Liver (tissue), 9 donors: ENCODE data around the gene YIPF1. TPM values are rescaled to one million over a fixed set of nuclear protein-coding genes. Genes with fewer than 3 reads are reported as not detected.

ENCODE experiments used
- DNase-seq: peaks from one replicate; pipeline ENCODE4 v3.0.0-alpha.2; 2017; ENCODE audit warnings: low spot score
- H3K27ac ChIP-seq, 2 donors: one replicate each; pipeline ENCODE4 v1.7.0; 2013; ENCODE audit warnings: inconsistent platforms in 2 of 2, low read length in 2 of 2, control low read depth in 1 of 2, low read depth in 1 of 2, mild to moderate bottlenecking in 1 of 2
- H3K27me3 ChIP-seq, 4 donors: one replicate each; pipeline versions ENCODE4 v1.6.1 to v1.7.0; 2013; ENCODE audit warnings: low read length in 3 of 4, inconsistent platforms in 1 of 4, mild to moderate bottlenecking in 1 of 4, moderate library complexity in 1 of 4; ENCODE audit not compliant: control insufficient read depth in 4 of 4, insufficient read depth in 4 of 4
- H3K36me3 ChIP-seq, 4 donors: one replicate each; pipeline versions ENCODE4 v1.6.1 to v1.7.0; 2013; ENCODE audit warnings: low read length in 3 of 4, mild to moderate bottlenecking in 3 of 4, low read depth in 1 of 4, moderate library complexity in 1 of 4; ENCODE audit not compliant: control insufficient read depth in 4 of 4, insufficient read depth in 3 of 4
- H3K4me1 ChIP-seq, 4 donors: one replicate each; pipeline versions ENCODE4 v1.6.1 to v1.7.0; 2013; ENCODE audit warnings: low read length in 3 of 4, mild to moderate bottlenecking in 3 of 4, moderate library complexity in 1 of 4; ENCODE audit not compliant: control insufficient read depth in 4 of 4, insufficient read depth in 4 of 4
- H3K4me3 ChIP-seq, 3 donors: one replicate each; pipeline versions ENCODE4 v1.6.1 to v1.7.0; 2013; ENCODE audit warnings: low read length in 3 of 3, control low read depth in 1 of 3, low read depth in 1 of 3, mild to moderate bottlenecking in 1 of 3
- H3K9ac ChIP-seq, 2 donors: one replicate each; pipeline ENCODE4 v1.7.0; 2013; ENCODE audit warnings: low read length in 2 of 2, mild to moderate bottlenecking in 2 of 2, moderate library complexity in 2 of 2, control low read depth in 1 of 2, low read depth in 1 of 2
- H3K9me3 ChIP-seq, 4 donors: one replicate each; pipeline versions ENCODE4 v1.6.1 to v1.7.0; 2013; ENCODE audit warnings: low read length in 3 of 4; ENCODE audit not compliant: control insufficient read depth in 4 of 4
- EGR1 ChIP-seq, 2 donors: IDR thresholded peaks; 2 replicates each; pipeline ENCODE4 v1.6.1; 2016 to 2018; ENCODE audit warnings: antibody characterized with exemption in 2 of 2, low read depth in 2 of 2
- FOXA1 ChIP-seq: IDR thresholded peaks from 2 replicates; pipeline ENCODE4 v1.6.1; 2016; ENCODE audit warnings: antibody characterized with exemption
- FOXA2 ChIP-seq: IDR thresholded peaks from 2 replicates; pipeline ENCODE4 v1.6.1; 2016; ENCODE audit warnings: antibody characterized with exemption
- GABPA ChIP-seq, 2 donors: IDR thresholded peaks in 1 of 2; conservative IDR thresholded peaks in 1 of 2; 2 replicates each; pipeline ENCODE4 v1.6.1; 2016; ENCODE audit warnings: antibody characterized with exemption in 2 of 2, mild to moderate bottlenecking in 1 of 2, moderate library complexity in 1 of 2
- HNF4A ChIP-seq, 2 donors: conservative IDR thresholded peaks; 2 replicates each; pipeline ENCODE4 v1.6.1; 2016; ENCODE audit warnings: antibody characterized with exemption in 2 of 2, mild to moderate bottlenecking in 2 of 2
- HNF4G ChIP-seq: IDR thresholded peaks from 2 replicates; pipeline ENCODE4 v1.6.1; 2016; ENCODE audit warnings: antibody characterized with exemption
- JUND ChIP-seq, 2 donors: IDR thresholded peaks; 2 replicates each; pipeline ENCODE4 v1.6.1; 2016; ENCODE audit warnings: antibody characterized with exemption in 2 of 2
- NR2F2 ChIP-seq: IDR thresholded peaks from 2 replicates; pipeline ENCODE4 v1.6.1; 2016; ENCODE audit warnings: antibody characterized with exemption
- RAD21 ChIP-seq, 2 donors: IDR thresholded peaks; 2 replicates each; pipeline ENCODE4 v1.6.1; 2016; ENCODE audit warnings: antibody characterized with exemption in 2 of 2, mild to moderate bottlenecking in 2 of 2
- REST ChIP-seq: IDR thresholded peaks from 2 replicates; pipeline ENCODE4 v1.6.1; 2016; ENCODE audit warnings: antibody characterized with exemption, mild to moderate bottlenecking
- RXRA ChIP-seq, 2 donors: IDR thresholded peaks; 2 replicates each; pipeline ENCODE4 v1.6.1; 2017 to 2018; ENCODE audit warnings: antibody characterized with exemption in 2 of 2, mild to moderate bottlenecking in 1 of 2
- SP1 ChIP-seq: IDR thresholded peaks from 2 replicates; pipeline ENCODE4 v1.6.1; 2018; ENCODE audit warnings: antibody characterized with exemption, mild to moderate bottlenecking
- TAF1 ChIP-seq: conservative IDR thresholded peaks from 2 replicates; pipeline ENCODE4 v1.6.1; 2016; ENCODE audit warnings: antibody characterized with exemption, mild to moderate bottlenecking
- YY1 ChIP-seq: IDR thresholded peaks from 2 replicates; pipeline ENCODE4 v1.6.1; 2016; ENCODE audit warnings: antibody characterized with exemption, mild to moderate bottlenecking
- whole genome bisulfite sequencing: extraction: QIAGEN DNeasy Blood & Tissue Kit; methylation state at CpG from one replicate; pipeline ENCODE4 v1.1.7; 2013; 5-methylcytosine and 5-hydroxymethylcytosine counted together
- polyA plus RNA-seq, 2 donors: library from polyadenylated mRNA; stranded (reverse) in 1 of 2; unstranded in 1 of 2; fragments of 200-250 nt in 1 of 2; fragments of >200 nt in 1 of 2; fragmentation: Nextera tagmentation in 1 of 2; extraction: Ambion mirVana in 1 of 2; gene quantifications; one replicate each; pipeline versions ENCODE4 v1.2.1 to v1.2.3, GENCODE V29; 2013 to 2015
- total RNA-seq, 2 donors: library from RNA; depleted of rRNA; stranded (reverse); fragments of >200 nt; gene quantifications; one replicate each; pipeline ENCODE4 v1.2.3, GENCODE V29; 2014
- TF ChIP-seq, protein P1 (sequence below): IDR thresholded peaks from 2 replicates; pipeline ENCODE4 v1.6.1; 2016; ENCODE audit warnings: antibody characterized with exemption
- TF ChIP-seq, protein P2 (sequence below): fragments of 150-350 bp; IDR thresholded peaks from 2 replicates; pipeline ENCODE4 v1.5.1; 2017; ENCODE audit warnings: improper control_type of control experiment, low read depth, low read length; ENCODE audit not compliant: missing input control
- TF ChIP-seq, protein P3 (sequence below): IDR thresholded peaks from 2 replicates; pipeline ENCODE4 v1.6.1; 2016; ENCODE audit warnings: antibody characterized with exemption
- TF ChIP-seq, protein P4 (sequence below): IDR thresholded peaks from 2 replicates; pipeline ENCODE4 v1.6.1; 2016; ENCODE audit warnings: antibody characterized with exemption
- donor health status: healthy.
- donor health status: healthy.
- donor health status: healthy.
- donor health status: healthy.
- donor health status: healthy.

Gene YIPF1
- total and polyA plus RNA-seq, 4 donors = 19.9 to 29.6 (median 28.1) TPM

GRCh38 chr1:53811414-53811851, 78.2 kb downstream of the YIPF1 start:
- Histone ChIP-seq H3K4me3 (no peak overlapping the region), H3K9ac (no peak overlapping the region), H3K36me3 (peaks cover 0 to 4% (median 0%) of the 10 kb centered on the region in 4 donors), H3K27me3 (no peaks in the 10 kb centered on the region), H3K9me3 (no peaks in the 10 kb centered on the region), H3K27ac (no peak overlapping the region), H3K4me1 (no peaks in the 10 kb centered on the region)
- WGBS = 98% methylated on average over 4 of the region's 4 CpGs
- TF ChIP-seq, protein P1, sequence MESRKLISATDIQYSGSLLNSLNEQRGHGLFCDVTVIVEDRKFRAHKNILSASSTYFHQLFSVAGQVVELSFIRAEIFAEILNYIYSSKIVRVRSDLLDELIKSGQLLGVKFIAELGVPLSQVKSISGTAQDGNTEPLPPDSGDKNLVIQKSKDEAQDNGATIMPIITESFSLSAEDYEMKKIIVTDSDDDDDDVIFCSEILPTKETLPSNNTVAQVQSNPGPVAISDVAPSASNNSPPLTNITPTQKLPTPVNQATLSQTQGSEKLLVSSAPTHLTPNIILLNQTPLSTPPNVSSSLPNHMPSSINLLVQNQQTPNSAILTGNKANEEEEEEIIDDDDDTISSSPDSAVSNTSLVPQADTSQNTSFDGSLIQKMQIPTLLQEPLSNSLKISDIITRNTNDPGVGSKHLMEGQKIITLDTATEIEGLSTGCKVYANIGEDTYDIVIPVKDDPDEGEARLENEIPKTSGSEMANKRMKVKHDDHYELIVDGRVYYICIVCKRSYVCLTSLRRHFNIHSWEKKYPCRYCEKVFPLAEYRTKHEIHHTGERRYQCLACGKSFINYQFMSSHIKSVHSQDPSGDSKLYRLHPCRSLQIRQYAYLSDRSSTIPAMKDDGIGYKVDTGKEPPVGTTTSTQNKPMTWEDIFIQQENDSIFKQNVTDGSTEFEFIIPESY = no peak
- TF ChIP-seq GABPA (IDR thresholded peaks at IDR 0.05 in 1 of 2, conservative IDR thresholded peaks at IDR 0.05 in 1 of 2) (no peak), NR2F2 (no peak), RXRA (IDR thresholded peaks at IDR 0.05) (no peak), HNF4A (conservative IDR thresholded peaks at IDR 0.05) (no peak), HNF4G (no peak), JUND (IDR thresholded peaks at IDR 0.05) (no peak), RAD21 (IDR thresholded peaks at IDR 0.05) (no peak), REST (no peak), EGR1 (IDR thresholded peaks at IDR 0.05; ENCODE audit: low read depth in 2 of 2) (no peak), FOXA2 (no peak), FOXA1 (no peak), YY1 (no peak), TAF1 (no peak), SP1 (no peak)
- TF ChIP-seq, protein P2, sequence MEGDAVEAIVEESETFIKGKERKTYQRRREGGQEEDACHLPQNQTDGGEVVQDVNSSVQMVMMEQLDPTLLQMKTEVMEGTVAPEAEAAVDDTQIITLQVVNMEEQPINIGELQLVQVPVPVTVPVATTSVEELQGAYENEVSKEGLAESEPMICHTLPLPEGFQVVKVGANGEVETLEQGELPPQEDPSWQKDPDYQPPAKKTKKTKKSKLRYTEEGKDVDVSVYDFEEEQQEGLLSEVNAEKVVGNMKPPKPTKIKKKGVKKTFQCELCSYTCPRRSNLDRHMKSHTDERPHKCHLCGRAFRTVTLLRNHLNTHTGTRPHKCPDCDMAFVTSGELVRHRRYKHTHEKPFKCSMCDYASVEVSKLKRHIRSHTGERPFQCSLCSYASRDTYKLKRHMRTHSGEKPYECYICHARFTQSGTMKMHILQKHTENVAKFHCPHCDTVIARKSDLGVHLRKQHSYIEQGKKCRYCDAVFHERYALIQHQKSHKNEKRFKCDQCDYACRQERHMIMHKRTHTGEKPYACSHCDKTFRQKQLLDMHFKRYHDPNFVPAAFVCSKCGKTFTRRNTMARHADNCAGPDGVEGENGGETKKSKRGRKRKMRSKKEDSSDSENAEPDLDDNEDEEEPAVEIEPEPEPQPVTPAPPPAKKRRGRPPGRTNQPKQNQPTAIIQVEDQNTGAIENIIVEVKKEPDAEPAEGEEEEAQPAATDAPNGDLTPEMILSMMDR = no peak
- TF ChIP-seq, protein P3, sequence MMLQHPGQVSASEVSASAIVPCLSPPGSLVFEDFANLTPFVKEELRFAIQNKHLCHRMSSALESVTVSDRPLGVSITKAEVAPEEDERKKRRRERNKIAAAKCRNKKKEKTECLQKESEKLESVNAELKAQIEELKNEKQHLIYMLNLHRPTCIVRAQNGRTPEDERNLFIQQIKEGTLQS = no peak
- TF ChIP-seq, protein P4, sequence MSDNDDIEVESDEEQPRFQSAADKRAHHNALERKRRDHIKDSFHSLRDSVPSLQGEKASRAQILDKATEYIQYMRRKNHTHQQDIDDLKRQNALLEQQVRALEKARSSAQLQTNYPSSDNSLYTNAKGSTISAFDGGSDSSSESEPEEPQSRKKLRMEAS = no peak
- DNase-seq = no peak
